SU-DHL-6 (cell line): ENCODE data around the gene NPAS3.

ENCODE experiments used
- H2AFZ ChIP-seq: fragments of 200-600 bp; sonication (generic); 2 replicates; pipeline ENCODE4 v1.6.1; 2014; ENCODE audit warnings: low read depth, mild to moderate bottlenecking, moderate library complexity, mixed read lengths, antibody characterized with exemption, low read length; ENCODE audit not compliant: severe bottlenecking
- H3F3A ChIP-seq: fragments of 200-600 bp; shearing (Covaris generic); 2 replicates; pipeline ENCODE4 v1.6.0; 2016; ENCODE audit warnings: antibody characterized with exemption, mild to moderate bottlenecking; ENCODE audit not compliant: insufficient read depth
- H3K27ac ChIP-seq: fragments of 200-600 bp; sonication (generic); 2 replicates; pipeline ENCODE4 v1.5.1; 2016; ENCODE audit warnings: low read depth, mild to moderate bottlenecking, low read length, moderate library complexity, mixed read lengths
- H3K27me3 ChIP-seq: fragments of 200-600 bp; sonication (generic), shearing (Covaris generic); 2 replicates; pipeline ENCODE4 v1.6.0; 2014; ENCODE audit warnings: mild to moderate bottlenecking, low read length
- H3K36me3 ChIP-seq: fragments of 200-600 bp; sonication (generic); 2 replicates; pipeline ENCODE4 v1.6.1; 2014; ENCODE audit warnings: mild to moderate bottlenecking, low read length, mixed read lengths
- H3K4me2 ChIP-seq: fragments of 300-600, 200-600 bp; shearing (Covaris generic), sonication (generic); 2 replicates; pipeline ENCODE4 v1.6.0; 2014; ENCODE audit warnings: low read length, low read depth, mild to moderate bottlenecking; ENCODE audit not compliant: poor library complexity, severe bottlenecking
- H3K4me3 ChIP-seq: fragments of 200-600 bp; sonication (generic); 2 replicates; pipeline ENCODE4 v1.5.1; 2014; ENCODE audit warnings: antibody characterized with exemption, low read length, mild to moderate bottlenecking, mixed read lengths; ENCODE audit not compliant: insufficient read depth, poor library complexity, severe bottlenecking
- H3K79me2 ChIP-seq: fragments of 200-600 bp; sonication (generic); 2 replicates; pipeline ENCODE4 v1.6.1; 2014; ENCODE audit warnings: mild to moderate bottlenecking, low read length, moderate library complexity; ENCODE audit not compliant: insufficient read depth
- H3K9ac ChIP-seq: fragments of 200-600 bp; sonication (generic); 2 replicates; pipeline ENCODE4 v1.7.0; 2014; ENCODE audit warnings: mild to moderate bottlenecking, low read length
- H3K9me2 ChIP-seq: fragments of 200-600 bp; sonication (generic); replicated peaks from 2 replicates; pipeline ENCODE4 v1.6.1; 2014; ENCODE audit warnings: low read length; ENCODE audit not compliant: insufficient read depth
- H3K9me3 ChIP-seq: fragments of 200-600 bp; sonication (generic); 2 replicates; pipeline ENCODE4 v1.6.1; 2014; ENCODE audit warnings: low read length, mixed read lengths; ENCODE audit not compliant: insufficient read depth
- H4K20me1 ChIP-seq: fragments of 200-600 bp; sonication (generic); 2 replicates; pipeline ENCODE4 v1.6.1; 2014; ENCODE audit warnings: low read depth, mild to moderate bottlenecking, antibody characterized with exemption, low read length, moderate library complexity, mixed read lengths
- EZH2phosphoT487 ChIP-seq: fragments of 200-600 bp; sonication (generic), shearing (Covaris generic); conservative IDR thresholded peaks from 2 replicates; pipeline ENCODE4 v1.6.1; 2018; ENCODE audit warnings: mild to moderate bottlenecking, antibody characterized with exemption, low read length, moderate library complexity, mixed read lengths
- TF ChIP-seq, protein P1 (sequence below): fragments of 200-600 bp; sonication (generic); IDR thresholded peaks from one replicate; pipeline ENCODE4 v1.5.1; 2017; ENCODE audit warnings: antibody characterized with exemption, mild to moderate bottlenecking, low read length, moderate library complexity; ENCODE audit not compliant: insufficient read depth, poor library complexity, severe bottlenecking

NPAS3 gene

GRCh38 chr14:33364466-33364865, 425.8 kb downstream of the NPAS3 start:
- Histone ChIP-seq H3K36me3 (no peaks in the 10 kb centered on the region), H3K27ac (no peak overlapping the region), H3K9me3 (no peaks in the 10 kb centered on the region), H3K27me3 (no peaks in the 10 kb centered on the region), H3F3A (no peaks in the 10 kb centered on the region), H2AFZ (no peak overlapping the region), H3K4me2 (no peak overlapping the region), H3K9ac (no peak overlapping the region), H4K20me1 (no peaks in the 10 kb centered on the region), H3K79me2 (no peaks in the 10 kb centered on the region), H3K4me3 (no peak overlapping the region), H3K9me2 (no peaks in the 10 kb centered on the region)
- TF ChIP-seq, protein P1, sequence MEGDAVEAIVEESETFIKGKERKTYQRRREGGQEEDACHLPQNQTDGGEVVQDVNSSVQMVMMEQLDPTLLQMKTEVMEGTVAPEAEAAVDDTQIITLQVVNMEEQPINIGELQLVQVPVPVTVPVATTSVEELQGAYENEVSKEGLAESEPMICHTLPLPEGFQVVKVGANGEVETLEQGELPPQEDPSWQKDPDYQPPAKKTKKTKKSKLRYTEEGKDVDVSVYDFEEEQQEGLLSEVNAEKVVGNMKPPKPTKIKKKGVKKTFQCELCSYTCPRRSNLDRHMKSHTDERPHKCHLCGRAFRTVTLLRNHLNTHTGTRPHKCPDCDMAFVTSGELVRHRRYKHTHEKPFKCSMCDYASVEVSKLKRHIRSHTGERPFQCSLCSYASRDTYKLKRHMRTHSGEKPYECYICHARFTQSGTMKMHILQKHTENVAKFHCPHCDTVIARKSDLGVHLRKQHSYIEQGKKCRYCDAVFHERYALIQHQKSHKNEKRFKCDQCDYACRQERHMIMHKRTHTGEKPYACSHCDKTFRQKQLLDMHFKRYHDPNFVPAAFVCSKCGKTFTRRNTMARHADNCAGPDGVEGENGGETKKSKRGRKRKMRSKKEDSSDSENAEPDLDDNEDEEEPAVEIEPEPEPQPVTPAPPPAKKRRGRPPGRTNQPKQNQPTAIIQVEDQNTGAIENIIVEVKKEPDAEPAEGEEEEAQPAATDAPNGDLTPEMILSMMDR, result no peak
- TF ChIP-seq EZH2phosphoT487, result no peak

GRCh38 chr14:33369041-33369440, 430.4 kb downstream of the NPAS3 start:
- Histone ChIP-seq H3K4me2 (no peak overlapping the region), H4K20me1 (no peaks in the 10 kb centered on the region), H3K4me3 (no peak overlapping the region), H3K79me2 (no peaks in the 10 kb centered on the region), H3K27ac (no peak overlapping the region), H3K9me3 (no peaks in the 10 kb centered on the region), H3K27me3 (no peaks in the 10 kb centered on the region), H3F3A (no peaks in the 10 kb centered on the region), H2AFZ (no peak overlapping the region), H3K9me2 (no peaks in the 10 kb centered on the region), H3K36me3 (no peaks in the 10 kb centered on the region), H3K9ac (no peak overlapping the region)
- no peak for TF ChIP-seq EZH2phosphoT487
- TF ChIP-seq, protein P1, result no peak

DNA sequence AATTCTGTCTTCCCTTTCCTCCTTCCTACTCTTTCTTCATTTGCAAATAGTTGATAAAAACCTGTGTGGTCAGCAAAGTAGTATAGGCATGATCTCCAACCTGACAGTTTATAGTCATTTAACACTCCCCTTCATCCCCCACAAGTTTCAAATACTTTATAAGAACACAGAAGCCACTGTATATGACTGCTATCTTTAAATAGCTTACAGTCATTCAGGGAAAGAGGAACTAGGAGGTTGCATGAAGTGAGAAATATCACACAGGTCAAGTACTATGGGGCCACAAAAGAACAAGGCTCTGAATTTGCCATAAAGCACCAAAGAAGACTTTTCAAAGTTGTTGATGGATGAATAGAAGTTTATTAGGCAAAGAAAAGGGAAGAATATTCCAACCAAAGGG, 431.3 kb downstream of the NPAS3 start:
- H3K79me2 ChIP-seq, result no peaks in the 10 kb centered on the region
- H3K4me2 ChIP-seq, result no peak overlapping the region
- H3K9me2 ChIP-seq, result no peaks in the 10 kb centered on the region
- no peak overlapping the region for H2AFZ ChIP-seq
- H3K9ac ChIP-seq, result no peak overlapping the region
- no peak for TF ChIP-seq EZH2phosphoT487
- TF ChIP-seq, protein P1, result no peak
- no peaks in the 10 kb centered on the region for H4K20me1 ChIP-seq
- no peaks in the 10 kb centered on the region for H3K9me3 ChIP-seq
- H3K36me3 ChIP-seq, result no peaks in the 10 kb centered on the region
- H3K27me3 ChIP-seq, result no peaks in the 10 kb centered on the region
- H3F3A ChIP-seq, result no peaks in the 10 kb centered on the region
- H3K4me3 ChIP-seq, result no peak overlapping the region
- no peak overlapping the region for H3K27ac ChIP-seq

DNA sequence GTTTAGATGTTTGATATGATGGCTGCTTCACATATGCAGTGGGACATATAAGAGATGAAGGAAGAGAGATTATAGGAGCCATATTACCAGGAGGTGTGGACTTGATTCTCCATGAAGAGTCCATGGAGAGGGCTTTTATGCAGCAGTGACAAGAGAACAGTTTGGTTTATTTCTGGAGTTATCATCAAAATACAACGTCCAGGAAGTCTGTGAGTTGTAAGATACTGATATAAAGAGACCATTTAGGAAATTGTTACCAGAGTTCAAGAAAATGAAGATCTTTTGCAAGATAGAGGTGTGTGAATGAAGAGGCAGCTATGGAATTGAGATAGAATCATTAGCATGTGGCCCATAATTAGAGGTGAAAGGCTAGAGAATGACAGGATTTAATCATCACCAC, 431.7 kb downstream of the NPAS3 start:
- TF ChIP-seq, protein P1, result no peak
- no peak for TF ChIP-seq EZH2phosphoT487
- Histone ChIP-seq H3F3A (no peaks in the 10 kb centered on the region), H2AFZ (no peak overlapping the region), H3K36me3 (no peaks in the 10 kb centered on the region), H3K4me2 (no peak overlapping the region), H3K4me3 (no peak overlapping the region), H3K9ac (no peak overlapping the region), H3K9me3 (no peaks in the 10 kb centered on the region), H3K9me2 (no peaks in the 10 kb centered on the region), H3K27ac (no peak overlapping the region), H3K27me3 (no peaks in the 10 kb centered on the region), H4K20me1 (no peaks in the 10 kb centered on the region), H3K79me2 (no peaks in the 10 kb centered on the region)
